Natural killer cell (primary cell): Measurements from ENCODE around the gene BSND. TPM values are rescaled to one million over a fixed set of nuclear protein-coding genes. Genes with fewer than 3 reads are reported as not detected.

ENCODE experiments used
- ATAC-seq, 3 donors: fragments of 150-1000 bp in 2 of 3; fragments of 200-7000 bp in 1 of 3; cut with Tn5 transposase; 1 replicate in 1 of 3; 2 replicates in 2 of 3; pipeline ENCODE4 v1.10.0; 2021; ENCODE audit warnings: mild to moderate bottlenecking in 2 of 3, moderate library complexity in 2 of 3
- DNase-seq, 2 donors: peaks; one replicate each; pipeline versions ENCODE4 v3.0.0 to v3.0.0-alpha.2; 2013 to 2021; ENCODE audit warnings: mixed read lengths in 1 of 2
- H3K27ac ChIP-seq: one replicate; pipeline ENCODE4 v1.5.1; 2013; ENCODE audit warnings: mild to moderate bottlenecking, low read length
- H3K27me3 ChIP-seq: one replicate; pipeline ENCODE4 v1.6.1; 2013; ENCODE audit warnings: low read length; ENCODE audit not compliant: control insufficient read depth, insufficient read depth
- H3K36me3 ChIP-seq: one replicate; pipeline ENCODE4 v1.6.1; 2013; ENCODE audit warnings: low read length; ENCODE audit not compliant: control insufficient read depth, insufficient read depth
- H3K4me1 ChIP-seq: one replicate; pipeline ENCODE4 v1.6.1; 2013; ENCODE audit warnings: low read length; ENCODE audit not compliant: control insufficient read depth, insufficient read depth
- H3K4me3 ChIP-seq: one replicate; pipeline ENCODE4 v1.5.1; 2013; ENCODE audit warnings: low read length
- H3K9me3 ChIP-seq: one replicate; pipeline ENCODE4 v1.6.1; 2013; ENCODE audit warnings: low read length; ENCODE audit not compliant: control insufficient read depth, insufficient read depth
- H3K27ac Mint-ChIP-seq, 2 donors: one replicate each; pipeline ENCODE4 v1.8.0; 2022; ENCODE audit warnings: mild to moderate bottlenecking in 2 of 2, mixed read lengths in 2 of 2, moderate library complexity in 1 of 2
- H3K27me3 Mint-ChIP-seq, 2 donors: one replicate each; pipeline ENCODE4 v1.8.0; 2022; ENCODE audit warnings: low read depth in 2 of 2, mixed read lengths in 2 of 2
- H3K36me3 Mint-ChIP-seq: one replicate; pipeline ENCODE4 v1.8.0; 2022; ENCODE audit warnings: mixed read lengths
- H3K4me1 Mint-ChIP-seq, 2 donors: one replicate each; pipeline ENCODE4 v1.8.0; 2022; ENCODE audit warnings: mixed read lengths in 2 of 2
- H3K4me3 Mint-ChIP-seq: one replicate; pipeline ENCODE4 v1.8.0; 2022; ENCODE audit warnings: mild to moderate bottlenecking, moderate library complexity, mixed read lengths
- H3K9me3 Mint-ChIP-seq, 2 donors: one replicate each; pipeline ENCODE4 v1.8.0; 2022; ENCODE audit warnings: mixed read lengths in 2 of 2
- WGBS: methylation state at CpG from one replicate; pipeline ENCODE4 v1.1.7; 2013; ENCODE audit warnings: missing lambda C conversion rate; ENCODE audit not compliant: insufficient coverage; 5-methylcytosine and 5-hydroxymethylcytosine counted together
- intact Hi-C: fragments of 100-400 bp; cut with micrococcal nuclease; formaldehyde crosslinking; loops from one replicate; pipeline ENCODE4 v1.14.2; 2022
- total RNA-seq, 4 donors: library from RNA; stranded (reverse); fragments of 120-200 nt in 1 of 4; gene quantifications; one replicate each; pipeline versions ENCODE4 v1.2.3 to v1.2.4, GENCODE V29; 2013 to 2022
- TF ChIP-seq, protein P1 (sequence below): fragments of 200-600 bp; IDR thresholded peaks from one replicate; pipeline ENCODE4 v1.8.0; 2022; ENCODE audit warnings: antibody characterized with exemption

BSND gene
- total RNA-seq, 3 donors from 2014 or later (not counting 1 experiment from before 2014, with no cell fraction given): not detected

DNA sequence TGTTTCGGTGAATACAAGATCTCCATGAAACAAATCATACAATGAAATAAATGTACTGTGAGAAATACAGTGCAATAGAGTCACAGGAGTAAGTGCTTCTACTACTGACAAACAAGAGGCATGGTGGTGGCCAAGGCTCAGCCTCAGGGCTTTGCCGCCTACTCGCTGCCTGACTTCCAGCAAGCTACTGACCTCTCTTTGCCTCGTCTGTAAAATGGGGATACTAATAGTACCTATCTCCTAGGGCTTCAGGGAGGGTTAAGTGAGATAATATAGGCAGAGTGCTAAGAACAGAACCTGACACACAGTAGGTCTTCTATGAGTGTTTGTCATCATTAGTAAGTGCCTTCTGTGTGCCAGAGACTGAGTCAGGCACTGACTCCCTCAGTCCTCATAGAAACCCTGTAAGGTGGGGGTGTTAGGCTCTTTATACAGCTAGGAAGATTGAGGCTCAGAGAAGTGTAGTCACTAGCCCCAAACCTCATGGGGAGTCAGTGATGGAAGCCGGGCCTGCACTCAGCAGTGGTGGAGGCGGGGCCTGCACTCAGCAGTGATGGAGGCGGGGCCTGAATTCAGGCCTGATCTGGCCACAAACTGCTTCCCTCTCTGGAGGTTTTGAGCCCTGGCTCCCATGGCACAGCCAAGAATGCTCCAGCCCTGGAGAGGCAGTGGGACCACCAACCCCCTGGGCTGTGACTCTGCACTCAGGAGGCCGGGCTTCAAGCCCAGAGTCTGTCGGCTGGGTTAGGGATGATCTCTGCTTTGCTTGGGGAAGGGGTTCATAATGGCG is 6.8 kb downstream of the BSND start:
- H3K9me3 Mint-ChIP-seq: no peaks in the 10 kb centered on the region

DNA sequence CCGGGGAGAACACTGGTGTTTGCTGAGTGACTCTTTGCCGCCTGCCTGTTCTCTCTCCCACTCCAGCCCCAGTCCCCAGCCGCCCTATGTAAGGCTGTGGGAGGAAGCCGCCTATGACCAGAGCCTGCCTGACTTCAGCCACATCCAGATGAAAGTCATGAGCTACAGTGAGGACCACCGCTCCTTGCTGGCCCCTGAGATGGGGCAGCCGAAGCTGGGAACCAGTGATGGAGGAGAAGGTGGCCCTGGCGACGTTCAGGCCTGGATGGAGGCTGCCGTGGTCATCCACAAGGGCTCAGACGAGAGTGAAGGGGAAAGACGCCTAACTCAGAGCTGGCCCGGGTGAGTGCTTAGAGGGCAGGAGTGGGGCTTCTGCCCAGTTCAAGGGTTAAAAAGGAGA is 8.2 kb downstream of the BSND start:
- no peak overlapping the region for H3K4me3 ChIP-seq
- Mint-ChIP-seq H3K4me3 (no peak overlapping the region), H3K4me1 (no peaks in the 10 kb centered on the region), H3K36me3 (no peaks in the 10 kb centered on the region), H3K27ac (no peak overlapping the region), H3K27me3 (peaks cover 0 to 5% of the 10 kb centered on the region in 2 donors), H3K9me3 (no peaks in the 10 kb centered on the region)
- no peaks in the 10 kb centered on the region for H3K36me3 ChIP-seq
- no peaks in the 10 kb centered on the region for H3K27me3 ChIP-seq
- H3K4me1 ChIP-seq: no peaks in the 10 kb centered on the region
- no peak overlapping the region for H3K27ac ChIP-seq
- intact Hi-C loops: no loop called here
- DNase-seq: no peak
- 89% methylated on average over 12 of the region's 12 CpGs for WGBS
- TF ChIP-seq, protein P1, sequence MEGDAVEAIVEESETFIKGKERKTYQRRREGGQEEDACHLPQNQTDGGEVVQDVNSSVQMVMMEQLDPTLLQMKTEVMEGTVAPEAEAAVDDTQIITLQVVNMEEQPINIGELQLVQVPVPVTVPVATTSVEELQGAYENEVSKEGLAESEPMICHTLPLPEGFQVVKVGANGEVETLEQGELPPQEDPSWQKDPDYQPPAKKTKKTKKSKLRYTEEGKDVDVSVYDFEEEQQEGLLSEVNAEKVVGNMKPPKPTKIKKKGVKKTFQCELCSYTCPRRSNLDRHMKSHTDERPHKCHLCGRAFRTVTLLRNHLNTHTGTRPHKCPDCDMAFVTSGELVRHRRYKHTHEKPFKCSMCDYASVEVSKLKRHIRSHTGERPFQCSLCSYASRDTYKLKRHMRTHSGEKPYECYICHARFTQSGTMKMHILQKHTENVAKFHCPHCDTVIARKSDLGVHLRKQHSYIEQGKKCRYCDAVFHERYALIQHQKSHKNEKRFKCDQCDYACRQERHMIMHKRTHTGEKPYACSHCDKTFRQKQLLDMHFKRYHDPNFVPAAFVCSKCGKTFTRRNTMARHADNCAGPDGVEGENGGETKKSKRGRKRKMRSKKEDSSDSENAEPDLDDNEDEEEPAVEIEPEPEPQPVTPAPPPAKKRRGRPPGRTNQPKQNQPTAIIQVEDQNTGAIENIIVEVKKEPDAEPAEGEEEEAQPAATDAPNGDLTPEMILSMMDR: no peak
- ATAC-seq: no peak
- H3K9me3 ChIP-seq: no peaks in the 10 kb centered on the region

More for the DNA sequence above, 6.8 kb downstream of the BSND start:
- H3K4me3 Mint-ChIP-seq: no peak overlapping the region
- H3K27ac Mint-ChIP-seq: no peak overlapping the region
- H3K4me1 ChIP-seq: no peaks in the 10 kb centered on the region
- no peaks in the 10 kb centered on the region for H3K36me3 Mint-ChIP-seq
- no peak overlapping the region for H3K4me3 ChIP-seq
- no peaks in the 10 kb centered on the region for H3K4me1 Mint-ChIP-seq
- H3K36me3 ChIP-seq: no peaks in the 10 kb centered on the region
- intact Hi-C loops: no loop called here
- no peak overlapping the region for H3K27ac ChIP-seq
- DNase-seq: no peak
- no peaks in the 10 kb centered on the region for H3K9me3 ChIP-seq
- peaks cover 0 to 3% of the 10 kb centered on the region in 2 donors for H3K27me3 Mint-ChIP-seq
- no peaks in the 10 kb centered on the region for H3K27me3 ChIP-seq
- no peak for ATAC-seq
- WGBS: 90% methylated on average over 8 of the region's 10 CpGs
- TF ChIP-seq, protein P1: no peak

DNA sequence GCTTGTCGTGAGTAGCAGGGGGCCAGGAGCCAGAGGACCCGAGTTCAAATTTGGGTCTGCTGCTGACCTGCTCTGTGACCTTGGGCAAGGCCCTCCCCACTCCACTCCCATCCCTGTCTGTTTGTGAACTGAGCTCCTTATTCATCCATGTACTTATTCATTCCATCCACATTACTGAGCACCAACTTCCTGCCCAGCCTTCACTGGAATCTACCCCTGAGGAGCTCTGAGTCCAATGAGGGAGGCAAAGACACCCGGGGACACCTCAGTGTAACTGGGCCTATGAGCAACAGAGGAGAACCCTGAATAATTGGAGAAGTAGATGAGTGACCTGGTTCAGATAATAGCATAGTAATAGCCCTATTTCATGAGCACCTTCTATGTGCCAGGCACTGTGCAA is 8.9 kb downstream of the BSND start:
- Histone ChIP-seq H3K27ac (no peak overlapping the region), H3K4me3 (no peak overlapping the region), H3K27me3 (no peaks in the 10 kb centered on the region), H3K9me3 (no peaks in the 10 kb centered on the region), H3K4me1 (no peaks in the 10 kb centered on the region), H3K36me3 (no peaks in the 10 kb centered on the region)
- H3K4me1 Mint-ChIP-seq: no peaks in the 10 kb centered on the region
- no peak for DNase-seq
- ATAC-seq: no peak
- H3K27me3 Mint-ChIP-seq: peaks cover 5% of the 10 kb centered on the region in 2 donors
- no peaks in the 10 kb centered on the region for H3K36me3 Mint-ChIP-seq
- no peaks in the 10 kb centered on the region for H3K9me3 Mint-ChIP-seq
- H3K27ac Mint-ChIP-seq: no peak overlapping the region
- TF ChIP-seq, protein P1: no peak
- H3K4me3 Mint-ChIP-seq: no peak overlapping the region
- 89% methylated on average over 3 of the region's 3 CpGs for WGBS
- intact Hi-C loops: no loop called here
